Measurements from ENCODE around the gene KLRF1.

DNA sequence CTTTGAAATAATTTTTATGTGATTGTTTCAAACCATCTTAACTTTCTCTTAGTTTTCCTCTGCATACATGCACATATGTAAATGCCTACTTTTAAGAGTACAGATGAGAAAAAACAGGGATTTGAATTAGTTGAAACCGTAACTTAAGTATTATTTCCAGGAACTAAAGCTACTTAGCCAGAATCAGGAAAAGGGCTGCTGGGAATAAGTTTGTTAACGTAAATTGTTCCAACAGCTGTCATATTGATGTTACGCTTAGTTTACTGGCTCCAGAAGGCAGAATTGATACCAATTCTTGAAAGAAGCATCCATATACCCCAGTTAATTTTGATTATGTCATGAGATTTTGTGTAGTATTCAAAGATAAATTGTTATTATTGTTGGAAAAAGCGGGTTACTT is 17.9 kb upstream of the KLRF1 start:
- TF ChIP-seq POLR2AphosphoS5 (IDR thresholded peaks at IDR 0.05; ENCODE audit: low read depth, low read length) (no peak), RAD21 (IDR thresholded peaks at IDR 0.05; ENCODE audit: low read length) (no peak), SMC3 (IDR thresholded peaks at IDR 0.05; ENCODE audit: low read depth, low read length) (no peak), SIN3A (IDR thresholded peaks at IDR 0.05; ENCODE audit: borderline replicate concordance, low read depth, low read length) (no peak)
- TF ChIP-seq, protein P1, sequence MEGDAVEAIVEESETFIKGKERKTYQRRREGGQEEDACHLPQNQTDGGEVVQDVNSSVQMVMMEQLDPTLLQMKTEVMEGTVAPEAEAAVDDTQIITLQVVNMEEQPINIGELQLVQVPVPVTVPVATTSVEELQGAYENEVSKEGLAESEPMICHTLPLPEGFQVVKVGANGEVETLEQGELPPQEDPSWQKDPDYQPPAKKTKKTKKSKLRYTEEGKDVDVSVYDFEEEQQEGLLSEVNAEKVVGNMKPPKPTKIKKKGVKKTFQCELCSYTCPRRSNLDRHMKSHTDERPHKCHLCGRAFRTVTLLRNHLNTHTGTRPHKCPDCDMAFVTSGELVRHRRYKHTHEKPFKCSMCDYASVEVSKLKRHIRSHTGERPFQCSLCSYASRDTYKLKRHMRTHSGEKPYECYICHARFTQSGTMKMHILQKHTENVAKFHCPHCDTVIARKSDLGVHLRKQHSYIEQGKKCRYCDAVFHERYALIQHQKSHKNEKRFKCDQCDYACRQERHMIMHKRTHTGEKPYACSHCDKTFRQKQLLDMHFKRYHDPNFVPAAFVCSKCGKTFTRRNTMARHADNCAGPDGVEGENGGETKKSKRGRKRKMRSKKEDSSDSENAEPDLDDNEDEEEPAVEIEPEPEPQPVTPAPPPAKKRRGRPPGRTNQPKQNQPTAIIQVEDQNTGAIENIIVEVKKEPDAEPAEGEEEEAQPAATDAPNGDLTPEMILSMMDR (IDR thresholded peaks at IDR 0.05): no peak
